HEK293 (cell line): ENCODE data around the gene IGF2BP2.
A peak's percentile ranks its signal among the peaks of the same experiment; 100 is the strongest.

Experiments used
- BCL11A ChIP-seq: fragments of 450-650 bp; formaldehyde crosslinking; IDR thresholded peaks from 2 replicates; pipeline ENCODE4 v1.5.1; 2016; ENCODE audit warnings: low read depth, missing biosample characterization, missing genetic modification characterization
- GFI1B ChIP-seq: fragments of 450-650 bp; formaldehyde crosslinking; IDR thresholded peaks from 2 replicates; pipeline ENCODE4 v1.5.1; 2016; ENCODE audit warnings: missing biosample characterization, missing genetic modification characterization
- KLF8 ChIP-seq: fragments of 450-650 bp; formaldehyde crosslinking; IDR thresholded peaks from 2 replicates; pipeline ENCODE4 v1.5.1; 2016; ENCODE audit warnings: missing biosample characterization, missing genetic modification characterization
- SCRT2 ChIP-seq: fragments of 450-650 bp; formaldehyde crosslinking; IDR thresholded peaks from 2 replicates; pipeline ENCODE4 v1.5.1; 2016; ENCODE audit warnings: missing biosample characterization, missing genetic modification characterization
- SP3 ChIP-seq: fragments of 450-650 bp; formaldehyde crosslinking; IDR thresholded peaks from 2 replicates; pipeline ENCODE4 v1.5.1; 2016; ENCODE audit warnings: missing biosample characterization, missing genetic modification characterization
- SP7 ChIP-seq: fragments of 450-650 bp; formaldehyde crosslinking; IDR thresholded peaks from 2 replicates; pipeline ENCODE4 v1.5.1; 2016; ENCODE audit warnings: missing biosample characterization, missing genetic modification characterization
- ZBTB8A ChIP-seq: fragments of 450-650 bp; formaldehyde crosslinking; IDR thresholded peaks from 2 replicates; pipeline ENCODE4 v1.5.1; 2016; ENCODE audit warnings: missing biosample characterization, missing genetic modification characterization
- ZEB2 ChIP-seq: fragments of 450-650 bp; formaldehyde crosslinking; IDR thresholded peaks from 2 replicates; pipeline ENCODE4 v1.5.1; 2016; ENCODE audit warnings: missing biosample characterization, missing genetic modification characterization
- ZNF184 ChIP-seq: fragments of 450-650 bp; IDR thresholded peaks from 2 replicates; pipeline ENCODE4 v1.5.1; 2018; ENCODE audit warnings: missing biosample characterization, mild to moderate bottlenecking, missing genetic modification characterization
- ZNF214 ChIP-seq: fragments of 450-650 bp; formaldehyde crosslinking; IDR thresholded peaks from 2 replicates; pipeline ENCODE4 v1.5.1; 2017; ENCODE audit warnings: missing biosample characterization, mild to moderate bottlenecking, missing genetic modification characterization, borderline replicate concordance
- ZNF366 ChIP-seq: fragments of 450-650 bp; formaldehyde crosslinking; conservative IDR thresholded peaks from 2 replicates; pipeline ENCODE4 v1.5.1; 2016; ENCODE audit warnings: missing biosample characterization, missing genetic modification characterization
- ZNF629 ChIP-seq: fragments of 450-650 bp; formaldehyde crosslinking; IDR thresholded peaks from 2 replicates; pipeline ENCODE4 v1.5.1; 2017; ENCODE audit warnings: missing biosample characterization, missing genetic modification characterization
- ZNF776 ChIP-seq: fragments of 450-650 bp; formaldehyde crosslinking; IDR thresholded peaks from 2 replicates; pipeline ENCODE4 v1.5.0; 2017; ENCODE audit warnings: missing biosample characterization, missing genetic modification characterization, borderline replicate concordance
- ZNF792 ChIP-seq: fragments of 450-650 bp; formaldehyde crosslinking; IDR thresholded peaks from 2 replicates; pipeline ENCODE4 v1.5.1; 2016; ENCODE audit warnings: missing biosample characterization, missing genetic modification characterization
- TF ChIP-seq, protein P1 (sequence below): fragments of 450-650 bp; formaldehyde crosslinking; IDR thresholded peaks from 2 replicates; pipeline ENCODE4 v1.5.1; 2016; ENCODE audit warnings: missing biosample characterization, missing genetic modification characterization
- TF ChIP-seq, protein P2 (sequence below): fragments of 450-650 bp; formaldehyde crosslinking; IDR thresholded peaks from 2 replicates; pipeline ENCODE4 v1.5.1; 2016; ENCODE audit warnings: missing biosample characterization, missing genetic modification characterization
- TF ChIP-seq, protein P3 (sequence below): fragments of 450-650 bp; formaldehyde crosslinking; IDR thresholded peaks from 2 replicates; pipeline ENCODE4 v1.5.1; 2016; ENCODE audit warnings: missing biosample characterization, missing genetic modification characterization
- TF ChIP-seq, protein P4 (sequence below): fragments of 450-650 bp; formaldehyde crosslinking; IDR thresholded peaks from 2 replicates; pipeline ENCODE4 v1.5.1; 2017; ENCODE audit warnings: missing biosample characterization, mild to moderate bottlenecking, missing genetic modification characterization, moderate library complexity
- TF ChIP-seq, protein P5 (sequence below): fragments of 450-650 bp; formaldehyde crosslinking; IDR thresholded peaks from 2 replicates; pipeline ENCODE4 v1.5.1; 2016; ENCODE audit warnings: missing biosample characterization, missing genetic modification characterization
- TF ChIP-seq, protein P6 (sequence below): fragments of 450-650 bp; formaldehyde crosslinking; IDR thresholded peaks from 2 replicates; pipeline ENCODE4 v1.5.1; 2016; ENCODE audit warnings: missing biosample characterization, missing genetic modification characterization

IGF2BP2 gene

DNA sequence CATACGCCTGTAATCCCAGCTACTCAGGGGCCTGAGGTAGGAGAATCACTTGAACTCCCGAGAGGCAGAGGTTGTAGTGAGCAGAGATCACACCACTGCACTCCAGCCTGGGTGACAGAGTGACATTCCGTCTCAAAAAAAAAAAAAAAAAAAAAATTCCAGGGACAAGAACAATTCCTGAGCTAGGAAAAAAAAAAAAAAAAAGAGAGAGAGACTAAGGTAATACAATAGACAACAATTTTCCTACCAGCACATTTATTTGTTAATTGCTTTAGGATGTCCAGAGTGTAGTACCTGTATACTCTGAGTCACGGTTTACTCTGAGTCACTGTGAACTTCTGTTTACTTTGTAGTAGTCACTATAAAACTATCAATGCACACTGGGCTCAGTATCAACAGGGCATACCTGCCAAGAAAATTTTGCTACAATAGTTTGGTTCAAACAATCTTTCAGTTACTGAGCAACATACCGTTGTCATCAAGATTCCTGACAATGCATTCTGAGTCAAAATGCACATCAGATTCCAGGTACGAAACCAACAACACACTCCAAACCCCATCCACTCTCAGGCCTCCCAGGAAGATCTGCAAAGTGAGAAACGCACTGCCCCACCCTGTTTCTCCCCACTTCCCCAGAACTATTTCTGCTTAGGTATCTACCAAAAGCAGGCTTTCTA lies 28.3 kb downstream of the IGF2BP2 start (continued):
- TF ChIP-seq, protein P1, sequence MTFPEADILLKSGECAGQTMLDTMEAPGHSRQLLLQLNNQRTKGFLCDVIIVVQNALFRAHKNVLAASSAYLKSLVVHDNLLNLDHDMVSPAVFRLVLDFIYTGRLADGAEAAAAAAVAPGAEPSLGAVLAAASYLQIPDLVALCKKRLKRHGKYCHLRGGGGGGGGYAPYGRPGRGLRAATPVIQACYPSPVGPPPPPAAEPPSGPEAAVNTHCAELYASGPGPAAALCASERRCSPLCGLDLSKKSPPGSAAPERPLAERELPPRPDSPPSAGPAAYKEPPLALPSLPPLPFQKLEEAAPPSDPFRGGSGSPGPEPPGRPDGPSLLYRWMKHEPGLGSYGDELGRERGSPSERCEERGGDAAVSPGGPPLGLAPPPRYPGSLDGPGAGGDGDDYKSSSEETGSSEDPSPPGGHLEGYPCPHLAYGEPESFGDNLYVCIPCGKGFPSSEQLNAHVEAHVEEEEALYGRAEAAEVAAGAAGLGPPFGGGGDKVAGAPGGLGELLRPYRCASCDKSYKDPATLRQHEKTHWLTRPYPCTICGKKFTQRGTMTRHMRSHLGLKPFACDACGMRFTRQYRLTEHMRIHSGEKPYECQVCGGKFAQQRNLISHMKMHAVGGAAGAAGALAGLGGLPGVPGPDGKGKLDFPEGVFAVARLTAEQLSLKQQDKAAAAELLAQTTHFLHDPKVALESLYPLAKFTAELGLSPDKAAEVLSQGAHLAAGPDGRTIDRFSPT = peak; percentile 75
- TF ChIP-seq, protein P2, sequence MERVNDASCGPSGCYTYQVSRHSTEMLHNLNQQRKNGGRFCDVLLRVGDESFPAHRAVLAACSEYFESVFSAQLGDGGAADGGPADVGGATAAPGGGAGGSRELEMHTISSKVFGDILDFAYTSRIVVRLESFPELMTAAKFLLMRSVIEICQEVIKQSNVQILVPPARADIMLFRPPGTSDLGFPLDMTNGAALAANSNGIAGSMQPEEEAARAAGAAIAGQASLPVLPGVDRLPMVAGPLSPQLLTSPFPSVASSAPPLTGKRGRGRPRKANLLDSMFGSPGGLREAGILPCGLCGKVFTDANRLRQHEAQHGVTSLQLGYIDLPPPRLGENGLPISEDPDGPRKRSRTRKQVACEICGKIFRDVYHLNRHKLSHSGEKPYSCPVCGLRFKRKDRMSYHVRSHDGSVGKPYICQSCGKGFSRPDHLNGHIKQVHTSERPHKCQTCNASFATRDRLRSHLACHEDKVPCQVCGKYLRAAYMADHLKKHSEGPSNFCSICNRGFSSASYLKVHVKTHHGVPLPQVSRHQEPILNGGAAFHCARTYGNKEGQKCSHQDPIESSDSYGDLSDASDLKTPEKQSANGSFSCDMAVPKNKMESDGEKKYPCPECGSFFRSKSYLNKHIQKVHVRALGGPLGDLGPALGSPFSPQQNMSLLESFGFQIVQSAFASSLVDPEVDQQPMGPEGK (tag by site-specific recombination) = no peak
- TF ChIP-seq SCRT2 (peak; percentile 75), SP7 (tag by site-specific recombination) (peak; percentile 47; the same call in 1 of the 2 replicates), ZEB2 (tag by site-specific recombination) (peak; percentile 59; the same call in 1 of the 2 replicates), BCL11A (tag by site-specific recombination) (peak; percentile 49; the same call in 1 of the 2 replicates), ZNF214 (no peak), ZBTB8A (tag by site-specific recombination) (no peak), ZNF629 (tag by site-specific recombination) (peak; percentile 38), ZNF184 (tag by site-specific recombination) (no peak), ZNF776 (tag by site-specific recombination) (no peak), ZNF366 (tag by site-specific recombination) (peak; percentile 68), KLF8 (tag by site-specific recombination) (no peak), GFI1B (no peak), ZNF792 (tag by site-specific recombination) (0 out of 2 replicates have a peak, but pooled peaks have one; percentile 52), SP3 (0 out of 2 replicates have a peak, but pooled peaks have one; percentile 16)
- TF ChIP-seq, protein P3, sequence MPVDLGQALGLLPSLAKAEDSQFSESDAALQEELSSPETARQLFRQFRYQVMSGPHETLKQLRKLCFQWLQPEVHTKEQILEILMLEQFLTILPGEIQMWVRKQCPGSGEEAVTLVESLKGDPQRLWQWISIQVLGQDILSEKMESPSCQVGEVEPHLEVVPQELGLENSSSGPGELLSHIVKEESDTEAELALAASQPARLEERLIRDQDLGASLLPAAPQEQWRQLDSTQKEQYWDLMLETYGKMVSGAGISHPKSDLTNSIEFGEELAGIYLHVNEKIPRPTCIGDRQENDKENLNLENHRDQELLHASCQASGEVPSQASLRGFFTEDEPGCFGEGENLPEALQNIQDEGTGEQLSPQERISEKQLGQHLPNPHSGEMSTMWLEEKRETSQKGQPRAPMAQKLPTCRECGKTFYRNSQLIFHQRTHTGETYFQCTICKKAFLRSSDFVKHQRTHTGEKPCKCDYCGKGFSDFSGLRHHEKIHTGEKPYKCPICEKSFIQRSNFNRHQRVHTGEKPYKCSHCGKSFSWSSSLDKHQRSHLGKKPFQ (tag by site-specific recombination) = peak; percentile 45; the same call in 1 of the 2 replicates
- TF ChIP-seq, protein P4, sequence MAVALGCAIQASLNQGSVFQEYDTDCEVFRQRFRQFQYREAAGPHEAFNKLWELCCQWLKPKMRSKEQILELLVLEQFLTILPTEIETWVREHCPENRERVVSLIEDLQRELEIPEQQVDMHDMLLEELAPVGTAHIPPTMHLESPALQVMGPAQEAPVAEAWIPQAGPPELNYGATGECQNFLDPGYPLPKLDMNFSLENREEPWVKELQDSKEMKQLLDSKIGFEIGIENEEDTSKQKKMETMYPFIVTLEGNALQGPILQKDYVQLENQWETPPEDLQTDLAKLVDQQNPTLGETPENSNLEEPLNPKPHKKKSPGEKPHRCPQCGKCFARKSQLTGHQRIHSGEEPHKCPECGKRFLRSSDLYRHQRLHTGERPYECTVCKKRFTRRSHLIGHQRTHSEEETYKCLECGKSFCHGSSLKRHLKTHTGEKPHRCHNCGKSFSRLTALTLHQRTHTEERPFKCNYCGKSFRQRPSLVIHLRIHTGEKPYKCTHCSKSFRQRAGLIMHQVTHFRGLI (tag by site-specific recombination) = no peak
- TF ChIP-seq, protein P5, sequence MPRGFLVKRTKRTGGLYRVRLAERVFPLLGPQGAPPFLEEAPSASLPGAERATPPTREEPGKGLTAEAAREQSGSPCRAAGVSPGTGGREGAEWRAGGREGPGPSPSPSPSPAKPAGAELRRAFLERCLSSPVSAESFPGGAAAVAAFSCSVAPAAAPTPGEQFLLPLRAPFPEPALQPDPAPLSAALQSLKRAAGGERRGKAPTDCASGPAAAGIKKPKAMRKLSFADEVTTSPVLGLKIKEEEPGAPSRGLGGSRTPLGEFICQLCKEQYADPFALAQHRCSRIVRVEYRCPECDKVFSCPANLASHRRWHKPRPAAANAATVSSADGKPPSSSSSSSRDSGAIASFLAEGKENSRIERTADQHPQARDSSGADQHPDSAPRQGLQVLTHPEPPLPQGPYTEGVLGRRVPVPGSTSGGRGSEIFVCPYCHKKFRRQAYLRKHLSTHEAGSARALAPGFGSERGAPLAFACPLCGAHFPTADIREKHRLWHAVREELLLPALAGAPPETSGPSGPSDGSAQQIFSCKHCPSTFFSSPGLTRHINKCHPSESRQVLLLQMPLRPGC (tag by site-specific recombination) = 0 out of 2 replicates have a peak, but pooled peaks have one; percentile 17
- TF ChIP-seq, protein P6, sequence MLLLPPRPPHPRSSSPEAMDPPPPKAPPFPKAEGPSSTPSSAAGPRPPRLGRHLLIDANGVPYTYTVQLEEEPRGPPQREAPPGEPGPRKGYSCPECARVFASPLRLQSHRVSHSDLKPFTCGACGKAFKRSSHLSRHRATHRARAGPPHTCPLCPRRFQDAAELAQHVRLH (tag by site-specific recombination) = no peak
